GM12864 (cell line): ENCODE results near the gene SELENOW.
"Not testable (repeated sequence)": the region's sequence is repeated elsewhere in the genome, so short reads cannot be mapped to it uniquely, and the experiment has no call there.

Experiments used
- DNase-seq: peaks from one replicate; pipeline ENCODE4 v3.0.0-alpha.2; 2011; ENCODE audit warnings: low read depth
- H3K4me3 ChIP-seq: 2 replicates; pipeline ENCODE4 v1.5.1; 2011; ENCODE audit warnings: mild to moderate bottlenecking, low read depth, low read length, control low read depth
- CTCF ChIP-seq: IDR thresholded peaks from 2 replicates; pipeline ENCODE4 v1.5.1; 2011; ENCODE audit warnings: low read depth, mild to moderate bottlenecking, moderate library complexity, low read length, control low read depth, inconsistent platforms; ENCODE audit errors: missing control alignments

Gene SELENOW

DNA sequence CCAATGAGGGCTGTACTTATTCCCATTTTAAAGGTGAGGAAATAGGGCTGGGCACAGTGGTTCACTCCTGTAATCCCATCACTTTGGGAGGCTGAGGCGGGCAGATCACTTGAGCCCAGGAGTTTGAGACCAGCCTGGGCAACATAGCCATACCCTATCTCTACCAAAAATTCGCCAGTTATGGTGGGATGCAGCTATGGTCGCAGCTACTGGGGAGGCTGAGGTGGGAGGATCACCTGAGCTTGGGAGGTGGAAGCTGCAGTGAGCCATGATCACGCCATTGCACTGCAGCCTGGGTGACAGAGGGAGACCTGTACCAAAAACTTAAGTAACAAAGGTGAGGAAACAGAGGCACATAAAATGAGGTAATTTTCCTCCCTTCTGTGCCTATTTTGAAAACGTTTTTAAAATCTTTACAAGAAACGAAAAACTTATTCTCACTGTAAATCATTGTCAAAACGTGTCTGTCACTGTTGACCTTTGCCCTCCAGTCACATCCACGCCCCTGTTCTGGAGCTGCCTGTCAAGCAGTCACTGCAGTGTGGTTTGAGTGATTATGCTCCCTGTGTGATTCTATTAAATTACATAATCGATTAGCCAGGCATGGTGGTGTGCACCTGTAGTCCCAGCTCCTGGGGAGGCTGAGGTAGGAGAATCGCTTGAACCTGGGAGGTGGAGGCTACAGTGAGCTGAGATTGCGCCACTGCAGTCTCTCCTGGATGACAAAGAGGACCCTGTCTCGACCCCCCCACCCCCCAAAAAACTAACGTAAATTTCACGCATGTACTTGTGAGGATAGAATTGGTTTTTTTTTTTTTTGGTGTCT lies 20.7 kb upstream of the SELENOW start:
- no peak overlapping the region for H3K4me3 ChIP-seq
- TF ChIP-seq CTCF = no peak
- no peak for DNase-seq

GRCh38 chr19:47758443-47758804 lies 20.1 kb upstream of the SELENOW start:
- H3K4me3 ChIP-seq = no peak overlapping the region
- TF ChIP-seq CTCF = no peak
- no peak for DNase-seq

DNA sequence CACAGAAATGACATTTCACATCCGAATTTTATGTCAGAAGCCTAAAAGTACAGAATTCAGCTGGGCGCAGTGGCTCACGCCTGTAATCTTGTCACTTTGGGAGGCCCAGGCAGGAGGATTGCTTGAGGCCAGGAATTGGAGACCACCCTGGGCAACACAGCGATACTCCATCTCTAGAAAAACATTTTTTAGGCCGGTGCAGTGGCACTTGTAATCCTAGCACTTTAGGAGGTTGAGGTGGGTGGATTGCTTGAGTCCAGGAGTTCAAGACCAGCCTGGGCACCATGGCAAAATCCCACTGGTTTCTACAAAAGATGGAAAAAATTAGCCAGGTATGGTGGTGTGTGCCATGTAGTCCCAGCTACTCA lies 17.9 kb upstream of the SELENOW start:
- no peak overlapping the region for H3K4me3 ChIP-seq
- DNase-seq = no peak
- no peak for TF ChIP-seq CTCF

- H3K4me3 ChIP-seq = no peak overlapping the region
- no peak for TF ChIP-seq CTCF
- DNase-seq = no peak
Observed at GRCh38 chr19:47761566-47761965, 16.9 kb upstream of the SELENOW start.

DNA sequence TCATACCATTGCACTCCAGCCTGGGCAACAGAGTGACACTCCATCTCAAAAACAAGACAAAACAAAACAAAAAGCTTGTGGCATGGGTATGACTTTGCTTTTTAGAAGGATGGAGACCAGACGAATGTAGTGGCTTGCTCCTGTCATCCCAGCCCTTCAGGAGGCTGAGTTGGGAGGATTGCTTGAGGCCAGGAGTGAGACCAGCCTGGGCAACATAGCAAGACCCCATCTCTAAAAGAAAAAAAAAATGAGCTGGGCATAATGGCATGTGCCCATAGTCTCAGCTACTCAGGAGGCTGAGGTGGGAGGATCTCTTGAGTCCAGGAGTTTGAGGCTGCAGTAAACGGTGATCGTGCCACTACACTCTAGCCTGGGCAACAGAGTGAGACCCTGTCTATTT lies 16.4 kb upstream of the SELENOW start:
- no peak overlapping the region for H3K4me3 ChIP-seq
- no peak for DNase-seq
- TF ChIP-seq CTCF = no peak

DNA sequence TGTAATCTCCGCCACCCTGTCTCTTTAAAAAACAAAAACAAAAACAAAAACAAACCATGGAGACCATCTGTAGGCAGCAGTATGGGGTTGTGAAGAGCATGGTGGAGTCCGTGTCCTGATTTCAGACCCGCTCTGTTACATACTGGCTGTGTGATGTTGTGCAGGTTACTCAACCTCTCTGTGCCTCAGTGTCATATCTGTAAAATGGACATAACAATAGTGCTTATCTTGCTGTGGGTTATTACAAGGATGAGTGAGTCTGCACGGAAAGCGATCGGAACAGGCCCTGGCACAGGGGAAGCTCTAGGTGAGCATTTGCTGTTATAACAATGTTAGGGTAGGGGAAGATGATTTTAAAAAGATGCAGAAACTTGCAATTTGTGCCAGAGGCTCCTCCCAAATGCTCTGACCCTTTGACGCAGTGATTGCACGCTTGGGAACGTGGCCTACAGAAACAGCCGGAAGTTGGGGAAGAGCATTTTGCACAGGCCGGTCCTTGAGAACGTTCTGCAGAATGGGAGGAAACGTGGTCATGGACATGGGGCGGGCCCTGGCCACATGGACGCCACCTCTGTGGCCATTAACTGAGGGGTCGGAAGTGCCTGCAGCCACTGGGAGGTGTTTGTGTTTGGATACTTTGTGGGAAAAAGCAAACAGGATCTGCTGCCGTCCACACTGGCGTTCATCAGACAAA lies 15.7 kb upstream of the SELENOW start:
- no peak for TF ChIP-seq CTCF
- DNase-seq = no peak
- H3K4me3 ChIP-seq = no peak overlapping the region

GRCh38 chr19:47764705-47765104 lies 13.8 kb upstream of the SELENOW start:
- DNase-seq, H3K4me3 ChIP-seq: not testable (repeated sequence)
